Right lobe of liver (tissue), 4 donors: ENCODE measurements around the gene GNB1.

ENCODE experiments used
- POLR2A ChIP-seq: fragments of 450-650 bp; IDR thresholded peaks from one replicate; pipeline ENCODE4 v1.6.1; 2017; ENCODE audit warnings: antibody characterized with exemption, mild to moderate bottlenecking
- TF ChIP-seq, protein P1 (sequence below), 4 donors: fragments of 200-600 bp in 3 of 4; fragments of 450-650 bp in 1 of 4; IDR thresholded peaks; one replicate each; pipeline versions ENCODE4 v1.5.1 to v1.8.0; 2016 to 2022; ENCODE audit warnings: antibody characterized with exemption in 4 of 4, mild to moderate bottlenecking in 2 of 4
- donor health status: DM: no; HTN: no; CAD: no.
- donor health status: DM: no; HTN: no; CAD: no.
- donor health status: DM: no; HTN: yes; CAD: no.

DNA sequence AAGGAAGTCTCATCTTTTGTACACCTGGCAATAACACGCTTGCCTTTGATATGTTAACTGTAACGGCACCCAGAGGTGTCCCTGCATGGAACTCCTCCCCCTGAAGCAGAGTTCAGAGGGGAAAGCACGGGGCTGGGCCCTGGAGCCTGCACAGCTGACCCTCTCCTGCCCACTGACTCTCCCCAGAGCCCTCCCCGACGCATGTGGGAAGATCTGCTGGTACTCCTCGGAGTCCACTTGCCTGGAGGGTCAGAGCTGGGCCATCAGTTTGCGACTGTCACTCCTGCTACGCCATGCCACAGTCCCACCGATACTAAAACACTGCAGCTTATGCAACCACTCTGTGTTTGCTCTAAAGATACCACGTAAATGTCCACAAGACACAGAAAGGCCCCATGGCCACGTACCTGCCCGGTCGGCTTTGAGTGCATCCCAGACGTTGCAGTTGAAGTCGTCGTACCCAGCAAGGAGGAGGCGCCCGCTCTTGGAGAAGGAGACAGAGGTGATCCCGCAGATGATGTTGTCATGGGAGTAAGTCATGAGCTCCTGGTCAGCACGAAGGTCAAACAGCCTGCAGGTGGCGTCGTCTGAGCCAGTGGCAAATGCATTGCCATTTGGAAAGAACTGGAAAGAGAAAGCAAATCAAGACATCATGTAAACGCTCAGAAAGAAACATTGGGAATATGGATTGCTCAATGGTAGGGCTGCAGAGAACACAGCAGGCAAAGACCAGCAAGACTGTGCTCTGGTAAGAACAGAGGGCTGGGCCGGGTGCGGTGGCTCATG lies 102.0 kb downstream of the GNB1 start:
- TF ChIP-seq, protein P1, sequence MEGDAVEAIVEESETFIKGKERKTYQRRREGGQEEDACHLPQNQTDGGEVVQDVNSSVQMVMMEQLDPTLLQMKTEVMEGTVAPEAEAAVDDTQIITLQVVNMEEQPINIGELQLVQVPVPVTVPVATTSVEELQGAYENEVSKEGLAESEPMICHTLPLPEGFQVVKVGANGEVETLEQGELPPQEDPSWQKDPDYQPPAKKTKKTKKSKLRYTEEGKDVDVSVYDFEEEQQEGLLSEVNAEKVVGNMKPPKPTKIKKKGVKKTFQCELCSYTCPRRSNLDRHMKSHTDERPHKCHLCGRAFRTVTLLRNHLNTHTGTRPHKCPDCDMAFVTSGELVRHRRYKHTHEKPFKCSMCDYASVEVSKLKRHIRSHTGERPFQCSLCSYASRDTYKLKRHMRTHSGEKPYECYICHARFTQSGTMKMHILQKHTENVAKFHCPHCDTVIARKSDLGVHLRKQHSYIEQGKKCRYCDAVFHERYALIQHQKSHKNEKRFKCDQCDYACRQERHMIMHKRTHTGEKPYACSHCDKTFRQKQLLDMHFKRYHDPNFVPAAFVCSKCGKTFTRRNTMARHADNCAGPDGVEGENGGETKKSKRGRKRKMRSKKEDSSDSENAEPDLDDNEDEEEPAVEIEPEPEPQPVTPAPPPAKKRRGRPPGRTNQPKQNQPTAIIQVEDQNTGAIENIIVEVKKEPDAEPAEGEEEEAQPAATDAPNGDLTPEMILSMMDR (IDR thresholded peaks at IDR 0.05) = peak in 3 of 4 donors; percentile 19 to 45 (median 22)
- TF ChIP-seq POLR2A = no peak
